ENCODE data around the gene SPDYE6. TPM values are rescaled to one million over a fixed set of nuclear protein-coding genes. Genes with fewer than 3 reads are reported as not detected.

SPDYE6 gene
- polyA plus RNA-seq, 1 donor (not counting 4 experiments of a cell fraction or from before 2014, with no cell fraction given): not detected

DNA sequence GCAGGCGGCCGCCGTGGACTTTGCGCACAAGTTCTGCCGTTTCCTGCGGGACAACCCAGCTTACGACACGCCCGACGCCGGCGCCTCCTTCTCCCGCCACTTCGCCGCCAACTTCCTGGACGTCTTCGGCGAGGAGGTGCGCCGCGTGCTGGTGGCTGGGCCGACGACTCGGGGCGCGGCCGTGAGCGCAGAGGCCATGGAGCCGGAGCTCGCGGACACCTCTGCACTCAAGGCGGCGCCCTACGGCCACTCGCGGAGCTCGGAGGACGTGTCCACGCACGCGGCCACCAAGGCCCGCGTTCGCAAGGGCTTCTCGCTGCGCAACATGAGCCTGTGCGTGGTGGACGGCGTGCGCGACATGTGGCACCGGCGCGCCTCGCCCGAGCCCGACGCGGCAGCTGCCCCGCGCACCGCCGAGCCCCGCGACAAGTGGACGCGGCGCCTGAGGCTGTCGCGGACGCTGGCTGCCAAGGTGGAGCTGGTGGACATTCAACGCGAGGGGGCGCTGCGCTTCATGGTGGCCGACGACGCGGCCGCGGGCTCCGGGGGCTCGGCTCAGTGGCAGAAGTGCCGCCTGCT, 55.5 kb downstream of the SPDYE6 start:
- Histone ChIP-seq H4K20me1 (ENCODE audit: control insufficient read depth, extremely low read depth, insufficient read depth, low read length) (no peaks in the 10 kb centered on the region), H3K27me3 (ENCODE audit: control insufficient read depth, extremely low read depth, insufficient read depth, low read length) (peaks cover 10% of the 10 kb centered on the region), H3K79me2 (ENCODE audit: control insufficient read depth, insufficient read depth, low read length) (no peaks in the 10 kb centered on the region), H3K9me3 (ENCODE audit: control insufficient read depth, low read depth, low read length) (no peaks in the 10 kb centered on the region), H3K36me3 (ENCODE audit: control insufficient read depth in 2 of 2, extremely low read depth in 1 of 2, insufficient read depth in 2 of 2, low read length in 2 of 2) (no peaks in the 10 kb centered on the region), H3K9ac (ENCODE audit: control insufficient read depth, extremely low read depth, insufficient read depth, low read length) (no peak overlapping the region), H3K4me2 (ENCODE audit: control insufficient read depth, extremely low read depth, insufficient read depth, low read depth, low read length) (no peak overlapping the region), H2AFZ (ENCODE audit: control insufficient read depth, low read length) (no peak overlapping the region), H3K9me1 (ENCODE audit: control insufficient read depth, extremely low read depth, insufficient read depth, low read length) (no peaks in the 10 kb centered on the region), H3K4me3 (ENCODE audit: control insufficient read depth in 2 of 3, extremely low read depth in 1 of 3, insufficient read depth in 2 of 3, low read depth in 1 of 3, low read length in 3 of 3) (no peak overlapping the region), H3K27ac (ENCODE audit: control insufficient read depth, insufficient read depth, low read length) (no peak overlapping the region), H3K4me1 (ENCODE audit: control insufficient read depth, extremely low read depth, insufficient read depth, low read length) (no peaks in the 10 kb centered on the region)
- DNase-seq (ENCODE audit: low read depth, low spot score) (no peak), FAIRE-seq (no peak)
- TF ChIP-seq, protein P1, sequence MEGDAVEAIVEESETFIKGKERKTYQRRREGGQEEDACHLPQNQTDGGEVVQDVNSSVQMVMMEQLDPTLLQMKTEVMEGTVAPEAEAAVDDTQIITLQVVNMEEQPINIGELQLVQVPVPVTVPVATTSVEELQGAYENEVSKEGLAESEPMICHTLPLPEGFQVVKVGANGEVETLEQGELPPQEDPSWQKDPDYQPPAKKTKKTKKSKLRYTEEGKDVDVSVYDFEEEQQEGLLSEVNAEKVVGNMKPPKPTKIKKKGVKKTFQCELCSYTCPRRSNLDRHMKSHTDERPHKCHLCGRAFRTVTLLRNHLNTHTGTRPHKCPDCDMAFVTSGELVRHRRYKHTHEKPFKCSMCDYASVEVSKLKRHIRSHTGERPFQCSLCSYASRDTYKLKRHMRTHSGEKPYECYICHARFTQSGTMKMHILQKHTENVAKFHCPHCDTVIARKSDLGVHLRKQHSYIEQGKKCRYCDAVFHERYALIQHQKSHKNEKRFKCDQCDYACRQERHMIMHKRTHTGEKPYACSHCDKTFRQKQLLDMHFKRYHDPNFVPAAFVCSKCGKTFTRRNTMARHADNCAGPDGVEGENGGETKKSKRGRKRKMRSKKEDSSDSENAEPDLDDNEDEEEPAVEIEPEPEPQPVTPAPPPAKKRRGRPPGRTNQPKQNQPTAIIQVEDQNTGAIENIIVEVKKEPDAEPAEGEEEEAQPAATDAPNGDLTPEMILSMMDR (optimal IDR thresholded peaks at IDR 0.05 in 1 of 3, IDR thresholded peaks at IDR 0.05 in 1 of 3, conservative IDR thresholded peaks at IDR 0.05 in 1 of 3; ENCODE audit: extremely low read depth in 1 of 3, insufficient read depth in 2 of 3, low read length in 3 of 3): peak in 1 of 3 experiments; percentile 32
- no peak for TF ChIP-seq EZH2 (IDR thresholded peaks at IDR 0.05; ENCODE audit: low read length)
- dilution Hi-C loops (cut with MboI; ENCODE audit: extremely low pct_ligation_motif_present, low sequenced_read_pairs): no loop called here

DNA sequence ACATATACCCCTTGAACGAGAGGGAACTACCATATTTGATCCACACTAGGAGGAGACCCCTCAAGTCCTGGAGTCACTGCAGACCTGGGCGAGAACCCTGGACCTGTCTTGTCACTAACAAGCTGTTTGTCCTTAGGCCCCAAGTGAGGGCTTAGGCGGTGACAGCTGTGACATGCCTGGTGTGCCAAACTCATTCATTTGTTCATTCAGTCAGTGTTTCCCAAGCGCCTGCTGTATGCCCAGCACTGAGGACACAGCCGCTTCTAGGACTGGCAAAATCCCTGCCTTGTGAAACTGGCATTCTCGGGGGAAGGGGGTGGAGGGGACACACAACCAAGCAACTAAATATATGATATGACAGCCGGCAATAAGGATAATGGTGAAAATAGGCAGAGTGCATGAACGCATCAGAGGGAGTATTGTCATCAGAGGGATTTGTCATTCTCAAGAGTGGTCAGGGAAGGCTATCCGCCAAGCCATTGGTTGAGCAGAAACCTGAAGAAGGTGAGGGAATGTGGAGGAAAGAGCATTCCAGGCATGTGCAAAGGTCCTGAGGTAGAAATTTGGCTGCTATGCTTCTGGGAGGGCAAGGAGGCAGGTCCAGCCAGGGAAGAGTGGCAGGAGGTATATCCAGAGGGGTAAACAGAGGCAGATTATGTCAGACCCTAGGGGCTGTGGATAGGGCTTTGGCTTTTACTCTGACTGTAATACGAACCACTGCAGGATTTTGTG, 58.6 kb downstream of the SPDYE6 start:
- no peak overlapping the region for H3K4me2 ChIP-seq (ENCODE audit: control insufficient read depth, extremely low read depth, insufficient read depth, low read depth, low read length)
- H3K9me3 ChIP-seq (ENCODE audit: control insufficient read depth, low read depth, low read length): no peaks in the 10 kb centered on the region
- no peaks in the 10 kb centered on the region for H4K20me1 ChIP-seq (ENCODE audit: control insufficient read depth, extremely low read depth, insufficient read depth, low read length)
- TF ChIP-seq, protein P1 (optimal IDR thresholded peaks at IDR 0.05 in 1 of 3, IDR thresholded peaks at IDR 0.05 in 1 of 3, conservative IDR thresholded peaks at IDR 0.05 in 1 of 3; ENCODE audit: extremely low read depth in 1 of 3, insufficient read depth in 2 of 3, low read length in 3 of 3): no peak
- TF ChIP-seq EZH2 (IDR thresholded peaks at IDR 0.05; ENCODE audit: low read length): no peak
- H3K36me3 ChIP-seq (ENCODE audit: control insufficient read depth in 2 of 2, extremely low read depth in 1 of 2, insufficient read depth in 2 of 2, low read length in 2 of 2): no peaks in the 10 kb centered on the region
- dilution Hi-C loops (cut with MboI; ENCODE audit: extremely low pct_ligation_motif_present, low sequenced_read_pairs): no loop called here
- no peak overlapping the region for H3K27ac ChIP-seq (ENCODE audit: control insufficient read depth, insufficient read depth, low read length)
- FAIRE-seq (no peak), DNase-seq (ENCODE audit: low read depth, low spot score) (no peak)
- peaks cover 10% of the 10 kb centered on the region for H3K27me3 ChIP-seq (ENCODE audit: control insufficient read depth, extremely low read depth, insufficient read depth, low read length)
- H3K9me1 ChIP-seq (ENCODE audit: control insufficient read depth, extremely low read depth, insufficient read depth, low read length): no peaks in the 10 kb centered on the region
- no peak overlapping the region for H3K4me3 ChIP-seq (ENCODE audit: control insufficient read depth in 2 of 3, extremely low read depth in 1 of 3, insufficient read depth in 2 of 3, low read depth in 1 of 3, low read length in 3 of 3)
- H3K79me2 ChIP-seq (ENCODE audit: control insufficient read depth, insufficient read depth, low read length): no peaks in the 10 kb centered on the region
- no peak overlapping the region for H3K9ac ChIP-seq (ENCODE audit: control insufficient read depth, extremely low read depth, insufficient read depth, low read length)
- H3K4me1 ChIP-seq (ENCODE audit: control insufficient read depth, extremely low read depth, insufficient read depth, low read length): no peaks in the 10 kb centered on the region
- H2AFZ ChIP-seq (ENCODE audit: control insufficient read depth, low read length): no peak overlapping the region
